IgD-negative memory B cell (primary cell): ENCODE results near the gene KRTAP10-5. TPM values are rescaled to one million over a fixed set of nuclear protein-coding genes. Genes with fewer than 3 reads are reported as not detected.

ENCODE experiments used
- H3K27ac Mint-ChIP-seq, 3 donors: one replicate each; pipeline ENCODE4 v1.8.0; 2020 to 2022; ENCODE audit warnings: mild to moderate bottlenecking in 3 of 3, mixed read lengths in 3 of 3, moderate library complexity in 1 of 3
- H3K27me3 Mint-ChIP-seq: one replicate; pipeline ENCODE4 v1.8.0; 2021; ENCODE audit warnings: mixed read lengths
- H3K36me3 Mint-ChIP-seq: one replicate; pipeline ENCODE4 v1.8.0; 2020; ENCODE audit warnings: mild to moderate bottlenecking, mixed read lengths
- H3K4me1 Mint-ChIP-seq, 3 donors: one replicate each; pipeline ENCODE4 v1.8.0; 2020 to 2022; ENCODE audit warnings: mixed read lengths in 3 of 3, mild to moderate bottlenecking in 1 of 3
- H3K4me3 Mint-ChIP-seq, 4 donors: one replicate each; pipeline ENCODE4 v1.8.0; 2020 to 2022; ENCODE audit warnings: mild to moderate bottlenecking in 4 of 4, mixed read lengths in 4 of 4, moderate library complexity in 3 of 4
- H3K9me3 Mint-ChIP-seq, 3 donors: one replicate each; pipeline ENCODE4 v1.8.0; 2020 to 2021; ENCODE audit warnings: mixed read lengths in 3 of 3, mild to moderate bottlenecking in 1 of 3
- polyA plus RNA-seq: library from polyadenylated mRNA; unstranded; fragments of 300-500 nt; fragmentation: Illumina TruSeq; gene quantifications from one replicate; pipeline ENCODE4 v1.2.3, GENCODE V29; 2021

KRTAP10-5 gene
- polyA plus RNA-seq, 1 donor from 2014 or later = not detected

- Mint-ChIP-seq H3K36me3 (peaks cover 3% of the 10 kb centered on the region), H3K4me1 (peaks cover 0 to 12% (median 7%) of the 10 kb centered on the region in 3 donors), H3K27me3 (peaks cover 25% of the 10 kb centered on the region), H3K27ac (no peak overlapping the region), H3K9me3 (peaks cover 9 to 24% (median 19%) of the 10 kb centered on the region in 3 donors), H3K4me3 (peak overlapping the region in 3 of 4 donors; percentile 13 to 80 (median 79))
These were observed 32.6 kb downstream of the KRTAP10-5 start for GRCh38 chr21:44547656-44548331.

- H3K4me3 Mint-ChIP-seq = no peak overlapping the region
- no peak overlapping the region for H3K27ac Mint-ChIP-seq
- H3K9me3 Mint-ChIP-seq = peaks cover 9 to 24% (median 19%) of the 10 kb centered on the region in 3 donors
- peaks cover 0 to 12% (median 5%) of the 10 kb centered on the region in 3 donors for H3K4me1 Mint-ChIP-seq
- H3K27me3 Mint-ChIP-seq = peaks cover 19% of the 10 kb centered on the region
- H3K36me3 Mint-ChIP-seq = peaks cover 3% of the 10 kb centered on the region
These were observed 35.8 kb downstream of the KRTAP10-5 start for GRCh38 chr21:44544566-44544965.

DNA sequence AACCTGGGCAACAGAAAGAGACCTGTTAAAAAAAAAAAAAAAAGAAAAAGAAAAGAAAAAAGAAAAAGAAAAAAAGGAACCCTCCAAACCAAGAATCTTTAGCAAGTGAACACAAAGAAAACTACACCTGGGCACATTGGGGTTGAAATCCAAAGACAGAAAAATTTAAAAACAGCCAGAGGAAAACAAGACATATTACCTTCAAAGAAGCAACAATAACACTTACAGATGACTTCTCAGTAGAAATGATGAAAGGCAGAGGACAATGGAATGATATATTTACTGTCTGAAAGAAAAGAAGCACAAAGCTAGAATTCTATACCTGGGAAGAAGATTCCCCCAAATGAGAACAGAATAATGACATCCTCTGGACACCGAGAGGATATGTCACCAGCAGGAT, 37.7 kb downstream of the KRTAP10-5 start:
- Mint-ChIP-seq H3K27ac (no peak overlapping the region), H3K9me3 (peaks cover 9 to 19% (median 17%) of the 10 kb centered on the region in 3 donors), H3K4me1 (peaks cover 0 to 7% (median 0%) of the 10 kb centered on the region in 3 donors), H3K4me3 (no peak overlapping the region), H3K36me3 (peaks cover 1% of the 10 kb centered on the region), H3K27me3 (peaks cover 8% of the 10 kb centered on the region)

DNA sequence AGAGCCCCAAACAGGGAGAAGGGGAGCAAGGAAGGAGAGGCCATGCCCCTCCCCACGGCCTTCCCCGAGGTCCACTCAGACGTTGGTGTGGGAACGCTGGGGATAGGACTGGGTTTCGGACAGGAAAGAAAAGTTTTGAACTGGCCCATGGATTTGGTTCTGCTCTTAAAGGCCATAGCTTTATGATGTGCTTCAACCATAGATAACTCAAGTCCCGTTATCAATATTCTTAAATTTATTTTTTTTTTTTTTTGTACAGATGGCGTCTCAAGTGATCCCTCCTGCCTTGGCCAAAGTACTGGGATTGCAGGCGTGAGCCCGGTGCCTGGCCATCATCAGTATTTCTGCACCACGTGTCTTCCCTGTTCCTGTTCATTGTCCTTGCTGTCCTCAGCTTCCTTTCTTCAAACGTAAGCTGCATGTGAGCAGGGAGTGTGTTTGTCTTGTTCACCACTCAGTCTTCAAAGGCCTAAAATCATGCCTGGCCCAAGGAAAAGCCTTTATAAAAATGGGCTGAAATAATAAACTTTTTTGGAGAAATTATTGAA, 39.6 kb downstream of the KRTAP10-5 start:
- H3K27me3 Mint-ChIP-seq = peaks cover 10% of the 10 kb centered on the region
- no peaks in the 10 kb centered on the region for H3K4me1 Mint-ChIP-seq
- no peaks in the 10 kb centered on the region for H3K36me3 Mint-ChIP-seq
- peaks cover 3 to 6% (median 3%) of the 10 kb centered on the region in 3 donors for H3K9me3 Mint-ChIP-seq
- no peak overlapping the region for H3K27ac Mint-ChIP-seq
- no peak overlapping the region for H3K4me3 Mint-ChIP-seq

- H3K9me3 Mint-ChIP-seq = peaks cover 0 to 1% (median 0%) of the 10 kb centered on the region in 3 donors
- no peak within 1 kb of the TSS for H3K4me3 Mint-ChIP-seq
- peaks cover 13% of the 10 kb centered on the region for H3K27me3 Mint-ChIP-seq
- H3K27ac Mint-ChIP-seq = no peak within 1 kb of the TSS
- no peaks in the 10 kb centered on the region for H3K36me3 Mint-ChIP-seq
- H3K4me1 Mint-ChIP-seq = no peaks in the 10 kb centered on the region
These were observed 40.3 kb downstream of the KRTAP10-5 start, which contains the start of gene KRTAP10-1 for GRCh38 chr21:44539991-44540666. Gene KRTAP10-1 (minus strand): TSS chr21:44540195. CDS start chr21:44540150, 45 bp downstream.

DNA sequence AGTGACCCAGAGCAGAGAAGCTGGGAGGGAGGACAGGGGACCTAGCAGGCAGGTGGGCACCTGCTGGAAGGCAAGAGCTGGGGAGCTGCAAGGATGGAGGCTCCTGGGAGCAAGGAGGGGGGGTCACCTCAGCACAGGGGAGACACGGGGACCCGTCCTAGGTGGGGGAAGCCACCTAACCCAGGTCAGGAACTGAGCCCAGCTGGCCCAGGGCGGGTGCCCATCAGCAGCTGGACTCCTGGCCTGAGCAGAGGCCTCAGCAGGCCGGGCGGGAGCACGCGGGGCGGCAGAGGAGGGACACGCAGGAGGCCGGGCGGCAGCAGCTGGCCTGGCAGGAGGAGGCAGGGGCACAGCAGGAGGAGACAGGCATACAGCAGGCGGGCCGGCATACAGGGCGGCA, 41.4 kb downstream of the KRTAP10-5 start:
- H3K4me1 Mint-ChIP-seq = no peaks in the 10 kb centered on the region
- peaks cover 13% of the 10 kb centered on the region for H3K27me3 Mint-ChIP-seq
- H3K9me3 Mint-ChIP-seq = peaks cover 0 to 3% (median 3%) of the 10 kb centered on the region in 3 donors
- H3K4me3 Mint-ChIP-seq = no peak overlapping the region
- no peaks in the 10 kb centered on the region for H3K36me3 Mint-ChIP-seq
- H3K27ac Mint-ChIP-seq = no peak overlapping the region

GRCh38 chr21:44537930-44538911, 42.2 kb downstream of the KRTAP10-5 start:
- Mint-ChIP-seq H3K27ac (no peak overlapping the region), H3K36me3 (no peaks in the 10 kb centered on the region), H3K4me3 (no peak overlapping the region), H3K9me3 (peaks cover 0 to 3% (median 3%) of the 10 kb centered on the region in 3 donors), H3K27me3 (peaks cover 13% of the 10 kb centered on the region), H3K4me1 (no peaks in the 10 kb centered on the region)

DNA sequence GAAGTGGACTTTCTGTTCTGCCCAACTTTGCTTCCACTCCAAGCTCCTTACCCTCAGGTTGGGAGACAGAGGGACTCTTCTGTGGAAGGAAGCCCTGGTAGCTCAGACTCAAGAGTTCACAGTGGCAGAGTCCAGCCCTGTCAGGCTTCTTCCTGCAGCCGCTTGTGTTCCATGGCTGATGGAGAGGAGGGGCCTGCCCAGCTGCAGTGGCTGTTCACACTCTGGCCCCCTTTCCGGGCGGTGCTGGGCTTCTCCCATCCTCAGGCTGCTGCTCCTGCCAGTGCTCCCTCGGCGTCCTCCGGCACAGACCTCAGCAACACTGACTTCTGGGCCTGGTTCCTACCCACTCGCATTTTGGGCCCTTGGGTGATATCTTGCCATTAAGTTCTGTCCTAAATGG, 44.4 kb downstream of the KRTAP10-5 start:
- Mint-ChIP-seq H3K9me3 (peaks cover 0 to 3% (median 3%) of the 10 kb centered on the region in 3 donors), H3K27me3 (peaks cover 18% of the 10 kb centered on the region), H3K27ac (no peak overlapping the region), H3K36me3 (no peaks in the 10 kb centered on the region), H3K4me1 (no peaks in the 10 kb centered on the region), H3K4me3 (no peak overlapping the region)

GRCh38 chr21:44534688-44535087, 45.7 kb downstream of the KRTAP10-5 start:
- H3K27me3 Mint-ChIP-seq = peaks cover 19% of the 10 kb centered on the region
- H3K27ac Mint-ChIP-seq = no peak overlapping the region
- H3K9me3 Mint-ChIP-seq = peaks cover 0 to 3% (median 3%) of the 10 kb centered on the region in 3 donors
- H3K4me1 Mint-ChIP-seq = peaks cover 0 to 2% (median 0%) of the 10 kb centered on the region in 3 donors
- H3K4me3 Mint-ChIP-seq = no peak overlapping the region
- peaks cover 3% of the 10 kb centered on the region for H3K36me3 Mint-ChIP-seq

- H3K27me3 Mint-ChIP-seq = peaks cover 16% of the 10 kb centered on the region
- H3K27ac Mint-ChIP-seq = no peak overlapping the region
- H3K4me1 Mint-ChIP-seq = peaks cover 0 to 3% (median 0%) of the 10 kb centered on the region in 3 donors
- H3K4me3 Mint-ChIP-seq = no peak overlapping the region
- peaks cover 3% of the 10 kb centered on the region for H3K36me3 Mint-ChIP-seq
- peaks cover 0 to 3% (median 2%) of the 10 kb centered on the region in 3 donors for H3K9me3 Mint-ChIP-seq
These were observed 46.3 kb downstream of the KRTAP10-5 start for GRCh38 chr21:44533891-44534627.

DNA sequence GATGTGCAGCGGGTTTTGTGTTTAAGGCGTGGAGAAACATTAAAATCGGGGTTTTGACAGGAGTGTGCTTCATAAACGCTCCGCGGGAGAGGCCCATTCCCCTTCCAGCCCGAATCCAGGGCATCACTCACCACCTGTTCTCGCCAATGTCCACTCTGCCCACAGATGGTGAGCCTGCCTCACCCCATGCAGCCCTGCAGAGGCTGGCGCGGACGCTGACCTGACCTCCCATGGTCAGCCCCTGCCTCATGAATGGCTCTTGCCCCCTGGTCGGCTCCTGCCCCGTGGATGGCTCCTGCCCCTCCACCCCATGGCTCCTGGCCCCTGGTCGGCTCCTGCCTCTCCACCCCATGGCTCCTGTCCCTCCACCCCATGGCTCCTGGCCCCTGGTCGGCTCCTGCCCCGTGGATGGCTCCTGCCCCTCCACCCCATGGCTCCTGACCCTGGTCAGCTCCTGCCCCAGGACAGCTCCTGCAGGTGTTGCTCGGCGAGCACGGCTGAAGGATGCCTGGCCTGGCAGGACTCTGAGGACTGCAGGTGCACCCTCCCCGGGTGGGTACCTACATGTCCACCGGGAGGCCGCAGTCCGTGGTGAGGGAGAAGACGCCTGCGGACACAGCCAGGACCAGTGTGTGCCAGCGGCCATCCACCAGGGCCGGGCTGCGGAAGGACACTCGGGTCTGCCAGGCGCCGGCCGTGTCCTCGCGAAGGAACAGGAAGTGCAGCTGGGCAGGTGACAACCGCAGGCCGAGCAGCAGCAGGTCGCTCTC, 47.1 kb downstream of the KRTAP10-5 start:
- H3K9me3 Mint-ChIP-seq = peaks cover 0 to 3% (median 2%) of the 10 kb centered on the region in 3 donors
- peaks cover 0 to 3% (median 0%) of the 10 kb centered on the region in 3 donors for H3K4me1 Mint-ChIP-seq
- no peak overlapping the region for H3K27ac Mint-ChIP-seq
- peaks cover 14% of the 10 kb centered on the region for H3K27me3 Mint-ChIP-seq
- H3K36me3 Mint-ChIP-seq = peaks cover 3% of the 10 kb centered on the region
- no peak overlapping the region for H3K4me3 Mint-ChIP-seq

- peaks cover 0 to 3% (median 0%) of the 10 kb centered on the region in 3 donors for H3K4me1 Mint-ChIP-seq
- H3K4me3 Mint-ChIP-seq = no peak overlapping the region
These were observed 47.7 kb downstream of the KRTAP10-5 start for GRCh38 chr21:44532712-44533111.

More at GRCh38 chr21:44532712-44533111, 47.7 kb downstream of the KRTAP10-5 start:
- Mint-ChIP-seq H3K27me3 (peaks cover 14% of the 10 kb centered on the region), H3K36me3 (peaks cover 3% of the 10 kb centered on the region), H3K9me3 (peaks cover 0 to 3% (median 2%) of the 10 kb centered on the region in 3 donors), H3K27ac (no peak overlapping the region)
